ENCODE measurements around the gene ABCB8. TPM values are rescaled to one million over a fixed set of nuclear protein-coding genes. Genes with fewer than 3 reads are reported as not detected.

ABCB8 gene
- total and polyA plus RNA-seq, 9 of the 15 experiments (the other 6 are each of a cell fraction or from before 2014, with no cell fraction given) = 7.6 to 106 (median 36.3) TPM

- TF ChIP-seq ZNF318 (IDR thresholded peaks at IDR 0.05; ENCODE audit: borderline replicate concordance in 1 of 2, low read depth in 1 of 2) = no peak
- no peak for TF ChIP-seq SNIP1 (IDR thresholded peaks at IDR 0.05; ENCODE audit: low read depth)
- TF ChIP-seq HNRNPH1 (optimal IDR thresholded peaks at IDR 0.05; ENCODE audit: low read depth, low read length) = no peak
- TF ChIP-seq TCF7 (IDR thresholded peaks at IDR 0.05; ENCODE audit: borderline replicate concordance) = peak; percentile 71; the same call in 1 of the 2 replicates
- TF ChIP-seq ZNF239 (CRISPR knock-in tag; IDR thresholded peaks at IDR 0.05) = no peak
- 0 out of 2 replicates have a peak, but pooled peaks have one; percentile 50 for TF ChIP-seq HDAC2 (IDR thresholded peaks at IDR 0.05)
- no peak for TF ChIP-seq E4F1 (CRISPR knock-in tag; IDR thresholded peaks at IDR 0.05; ENCODE audit: borderline replicate concordance)
- TF ChIP-seq ZNF143 (CRISPR knock-in tag; IDR thresholded peaks at IDR 0.05) = no peak
- TF ChIP-seq BDP1 (IDR thresholded peaks at IDR 0.05; ENCODE audit: insufficient read depth, insufficient read length) = no peak
- no peak for TF ChIP-seq ZNF764 (CRISPR knock-in tag; IDR thresholded peaks at IDR 0.05; ENCODE audit: low read depth)
- no peak for TF ChIP-seq NUFIP1 (IDR thresholded peaks at IDR 0.05; ENCODE audit: partially characterized antibody)
- no peak for TF ChIP-seq ZNF282 (CRISPR knock-in tag; IDR thresholded peaks at IDR 0.05)
- peak; percentile 47 to 50; a peak in 2 of 4 replicates for TF ChIP-seq SRF (CRISPR knock-in tag; IDR thresholded peaks at IDR 0.05)
- no peak for TF ChIP-seq CREB3 (tag; conservative IDR thresholded peaks at IDR 0.05; ENCODE audit: low read depth)
- TF ChIP-seq ETV5 (CRISPR knock-in tag; IDR thresholded peaks at IDR 0.05; ENCODE audit: low read depth) = peak; percentile 63
- TF ChIP-seq ZBTB8A (IDR thresholded peaks at IDR 0.05; ENCODE audit: partially characterized antibody) = no peak
These were observed 17.7 kb upstream of the ABCB8 start (continued) for GRCh38 chr7:151010307-151011096.

Measured in K562 (cell line).